Sigmoid colon (tissue), 4 donors: ENCODE measurements around the gene SLC35F1.

Source experiments
- EP300 ChIP-seq, 4 donors: sonication (generic); formaldehyde crosslinking; IDR thresholded peaks; one replicate each; pipeline ENCODE4 v1.6.1; 2017; ENCODE audit warnings: antibody characterized with exemption in 4 of 4
- POLR2A ChIP-seq, 2 donors: fragments of 450-650 bp; IDR thresholded peaks; one replicate each; pipeline ENCODE4 v1.6.1; 2016; ENCODE audit warnings: antibody characterized with exemption in 2 of 2, mild to moderate bottlenecking in 2 of 2, moderate library complexity in 2 of 2

DNA sequence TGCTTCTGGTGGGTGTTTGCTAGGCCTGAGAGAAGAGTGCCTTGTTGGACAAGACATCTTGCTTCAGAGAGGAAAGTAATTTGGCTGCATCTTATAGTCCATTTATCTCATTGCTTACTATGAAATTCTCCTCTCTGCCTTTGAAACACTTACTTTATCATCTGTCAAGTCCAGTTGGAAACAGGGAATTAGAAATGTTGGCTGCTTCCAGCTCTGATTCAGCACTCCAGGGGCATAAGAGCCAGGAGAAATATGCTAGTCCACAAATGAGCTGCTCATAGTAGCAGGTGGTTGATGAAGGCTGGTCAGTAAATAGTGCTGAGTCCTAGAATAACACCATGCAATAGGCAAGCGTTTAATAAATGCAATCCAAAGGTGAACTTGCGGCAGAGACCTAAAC, 227.1 kb downstream of the SLC35F1 start:
- TF ChIP-seq EP300 (IDR thresholded peaks at IDR 0.05) (no peak), POLR2A (IDR thresholded peaks at IDR 0.05) (no peak)
